ENCODE data around the gene ABHD11.
"Not testable (repeated sequence)": the region's sequence is repeated elsewhere in the genome, so short reads cannot be mapped to it uniquely, and the experiment has no call there.

The ABHD11 gene

DNA sequence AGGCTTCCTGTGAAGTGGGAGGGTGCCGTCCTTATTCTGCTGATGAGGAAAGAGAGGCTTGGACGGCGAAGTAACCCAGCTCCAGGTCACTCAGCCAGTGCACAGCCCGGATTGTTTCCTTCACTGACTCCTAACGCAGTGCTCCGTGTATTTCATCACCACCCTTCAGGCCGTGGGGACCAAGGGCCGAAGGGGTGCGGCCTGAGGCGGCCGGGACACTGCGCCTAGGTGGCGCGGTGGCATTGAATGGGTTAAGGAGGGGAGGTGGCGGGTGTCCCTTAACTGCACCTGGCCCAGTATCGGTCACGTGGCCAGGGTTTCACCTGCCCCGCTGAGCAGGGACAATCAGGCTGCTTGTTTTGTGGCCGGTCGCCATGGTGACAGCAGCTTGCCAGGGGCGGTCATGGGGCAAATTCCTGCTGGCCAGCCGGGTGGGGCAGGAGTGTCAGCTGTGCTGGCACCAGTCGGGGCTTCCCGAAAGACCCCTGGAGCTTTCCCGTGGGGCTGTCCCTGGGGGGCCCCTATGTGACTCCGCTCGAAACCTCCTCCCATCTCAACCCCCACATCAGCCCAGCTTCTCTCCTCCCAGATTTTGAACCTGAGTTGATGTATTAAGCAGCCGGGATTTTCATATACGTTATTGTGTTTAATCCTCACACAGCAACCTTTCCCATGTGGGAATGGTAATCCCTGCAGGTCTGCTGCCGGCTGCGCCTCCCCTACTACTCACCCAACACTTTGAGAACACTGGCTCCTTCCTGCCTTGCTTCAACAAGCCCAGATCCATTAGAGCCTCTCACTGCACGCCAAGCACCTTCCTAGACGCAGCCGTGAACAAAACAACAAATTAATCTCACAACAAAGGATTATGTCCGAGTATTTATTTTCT is 4.4 kb upstream of the ABHD11 start:
- no peak for FAIRE-seq

DNA sequence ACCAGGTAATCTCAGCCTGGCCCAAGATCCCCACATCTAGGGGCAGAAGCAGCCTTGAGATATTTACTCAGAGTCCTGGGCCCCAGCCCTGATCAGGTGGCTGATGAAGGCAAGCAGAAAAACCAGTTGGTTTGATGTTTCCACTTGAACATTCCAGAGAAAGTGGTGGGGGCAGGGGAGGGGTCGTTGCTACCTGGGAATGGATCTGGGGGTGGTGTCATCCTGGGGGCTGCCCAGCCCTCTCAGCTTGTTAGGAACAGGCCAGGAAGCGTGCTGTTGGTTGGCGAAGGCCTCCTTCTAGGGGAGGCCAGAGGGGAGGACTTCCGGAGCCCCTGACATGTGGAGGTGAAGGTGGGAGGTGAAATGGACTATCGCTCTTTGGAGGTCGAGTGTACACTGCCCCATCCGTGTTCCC is 3.7 kb upstream of the ABHD11 start:
- no peak for FAIRE-seq

DNA sequence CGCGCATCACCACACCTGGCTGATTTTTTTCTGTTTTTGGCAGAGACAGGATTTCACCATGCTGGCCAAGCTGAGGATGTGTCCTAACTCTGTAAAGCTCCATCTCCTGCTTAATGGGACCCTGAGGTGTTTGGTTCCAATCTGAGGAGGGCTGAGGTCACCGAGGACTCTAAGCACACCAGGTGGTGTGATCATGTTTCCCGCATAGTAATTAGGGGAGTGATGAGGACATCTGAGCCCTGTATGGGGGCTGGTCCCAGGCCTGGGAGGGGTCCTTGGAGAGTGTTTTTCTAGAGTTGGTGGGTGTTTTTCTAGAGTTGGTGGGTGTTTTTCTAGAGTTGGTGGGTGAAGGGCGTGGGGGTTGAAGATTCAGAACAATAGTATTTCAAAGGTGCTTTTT is 3.0 kb upstream of the ABHD11 start:
- no peak for FAIRE-seq

DNA sequence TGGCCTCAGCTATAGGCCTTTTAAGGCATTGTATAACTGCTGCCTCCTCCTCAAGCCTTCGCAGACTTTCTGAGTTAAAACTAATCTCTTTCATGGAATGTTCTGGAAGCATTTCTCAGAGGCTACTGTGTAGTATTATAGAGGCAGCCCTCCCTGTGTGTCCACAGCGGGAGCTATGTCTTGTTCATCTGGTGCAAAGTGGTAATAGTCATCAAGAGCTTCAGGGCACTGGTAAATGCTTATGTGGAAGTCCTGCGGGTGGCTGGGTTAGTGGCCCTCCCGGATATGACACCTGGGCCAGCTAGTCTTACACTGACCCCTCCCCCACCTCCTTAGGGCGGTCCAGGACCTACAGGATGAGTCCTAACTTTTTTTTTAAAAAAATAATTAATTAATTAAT is 2.2 kb upstream of the ABHD11 start:
- FAIRE-seq = no peak

DNA sequence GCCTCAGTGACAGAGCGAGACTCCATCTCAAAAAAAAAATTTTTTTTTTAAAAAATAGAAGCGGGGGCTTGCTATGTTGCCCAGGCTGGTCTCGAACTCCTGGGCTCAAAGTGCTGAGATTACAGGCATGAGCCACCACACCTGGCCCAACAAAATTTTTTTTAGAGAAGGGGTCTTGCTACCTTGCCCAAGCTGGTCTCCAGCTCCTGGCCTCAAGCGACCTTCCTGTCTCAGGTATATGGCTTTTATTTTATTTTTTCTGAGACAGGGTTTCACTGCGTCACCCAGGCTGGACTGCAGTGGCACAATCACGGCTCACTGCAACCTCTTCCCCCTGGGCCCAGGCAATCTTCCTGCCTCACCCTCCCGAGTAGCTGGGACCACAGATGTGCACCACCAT is 1.6 kb upstream of the ABHD11 start:
- FAIRE-seq = no peak

DNA sequence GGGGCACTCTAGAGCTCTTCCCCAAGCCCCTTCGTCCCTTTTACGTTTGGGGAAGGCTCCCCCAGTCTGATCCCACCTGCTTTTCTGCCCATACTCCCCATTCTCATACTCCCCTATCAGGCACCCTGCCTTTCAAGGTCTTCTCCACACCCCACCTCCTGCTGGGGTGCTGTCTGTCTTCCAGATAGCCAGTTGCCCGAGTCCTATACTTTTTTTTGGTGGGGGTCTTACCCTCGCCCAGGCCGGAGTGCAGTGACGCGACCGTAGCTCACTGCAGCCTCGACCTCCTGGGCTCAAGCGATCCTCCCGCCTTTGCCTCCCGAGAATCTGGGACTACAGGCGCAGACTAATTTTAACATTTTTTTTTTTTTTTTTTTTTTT is 775 bp upstream of the ABHD11 start:
- FAIRE-seq = no peak

DNA sequence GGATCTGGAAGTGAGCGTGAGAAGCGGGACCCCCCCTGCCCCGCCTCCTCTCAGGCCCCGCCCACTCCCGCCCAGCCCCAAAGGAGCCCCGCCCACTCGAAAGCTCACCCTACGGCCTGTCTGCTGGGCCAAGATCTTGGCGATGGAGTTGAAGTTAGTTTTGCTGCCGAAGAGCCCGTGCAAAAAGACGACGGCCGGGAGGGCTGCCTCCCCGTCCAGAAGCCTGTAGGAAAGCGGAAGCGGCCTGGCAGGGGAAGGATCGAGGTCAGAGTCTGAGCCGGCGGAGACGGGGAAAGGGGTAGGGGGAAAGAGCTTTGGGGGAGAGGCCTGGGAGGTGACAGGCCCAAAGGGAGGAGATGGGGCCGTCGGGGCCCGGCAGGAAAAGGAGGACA is 386 bp downstream of the ABHD11 start:
- FAIRE-seq = no peak

DNA sequence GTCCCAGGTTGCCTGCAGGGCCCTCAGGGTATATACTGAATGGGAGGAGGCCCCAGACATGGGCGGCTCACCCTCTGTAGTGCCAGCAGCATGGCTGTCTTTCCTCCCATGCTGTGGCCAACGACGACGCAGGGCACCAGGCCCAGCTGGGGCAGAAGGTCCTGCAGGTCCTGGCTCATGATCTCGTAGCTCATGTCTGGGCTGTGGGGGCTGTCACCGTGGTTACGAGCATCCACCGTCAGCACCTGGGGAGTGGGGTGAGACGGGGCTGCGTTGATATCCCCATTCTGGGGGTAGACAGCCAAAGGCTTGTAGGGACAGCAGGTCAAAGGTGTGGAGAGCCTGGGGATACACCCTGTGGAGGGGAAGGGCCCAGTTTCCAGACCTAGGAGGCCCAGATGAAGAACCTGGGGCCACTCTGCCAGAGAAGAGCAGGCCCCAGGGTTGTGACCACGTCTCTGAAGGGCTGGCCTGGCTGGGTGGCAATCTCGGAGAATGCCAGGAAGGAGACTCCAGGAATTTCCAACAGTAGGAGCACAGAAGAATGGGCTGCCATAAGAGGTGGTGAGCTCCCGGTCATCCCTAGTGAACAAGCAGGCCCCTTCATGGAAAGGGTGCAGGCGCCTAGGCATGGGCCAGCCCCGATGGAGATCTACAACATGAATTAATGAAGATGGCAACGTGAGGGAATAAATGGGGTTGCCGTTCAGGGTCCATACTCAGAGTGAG is 947 bp downstream of the ABHD11 start:
- FAIRE-seq = no peak

DNA sequence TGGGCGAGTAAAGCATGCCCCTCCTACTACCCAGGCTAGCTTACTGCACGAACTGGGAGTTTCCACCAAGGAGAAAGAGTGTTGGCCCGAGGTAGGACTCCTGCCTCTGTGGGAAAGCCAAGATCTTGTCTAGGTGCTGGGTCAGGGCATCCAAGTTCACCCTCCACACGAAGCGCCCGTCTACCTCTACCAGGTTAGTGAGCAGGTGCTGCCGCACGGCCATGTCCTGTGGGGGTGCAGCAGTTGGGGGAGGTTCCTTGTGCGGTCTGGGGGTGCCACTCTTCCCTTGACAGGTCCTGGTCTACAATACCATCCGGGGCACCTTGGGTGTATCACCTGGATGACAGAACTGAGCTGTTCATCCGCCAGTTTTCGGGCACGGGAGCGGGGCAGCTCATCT is 1.7 kb downstream of the ABHD11 start:
- no peak for FAIRE-seq

DNA sequence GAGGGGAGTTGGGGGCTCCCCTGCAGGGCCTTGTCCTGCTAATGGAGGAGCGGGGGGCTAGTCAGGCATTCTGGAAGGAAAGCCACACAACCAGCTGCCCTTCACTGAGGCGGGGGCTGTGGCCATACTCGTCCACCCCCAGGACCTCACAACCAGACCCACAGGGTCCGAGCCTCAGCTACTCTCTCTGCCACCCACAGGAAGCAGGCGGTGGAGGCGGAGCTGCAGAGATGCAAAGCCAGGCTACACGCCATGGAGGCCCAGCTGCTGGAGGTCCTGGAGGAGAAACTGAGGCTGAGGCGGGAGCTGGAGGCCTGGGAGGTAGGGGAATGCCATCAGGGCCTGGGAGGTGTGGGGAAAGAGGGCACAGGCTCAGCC is 3.1 kb downstream of the ABHD11 start:
- no peak for FAIRE-seq

DNA sequence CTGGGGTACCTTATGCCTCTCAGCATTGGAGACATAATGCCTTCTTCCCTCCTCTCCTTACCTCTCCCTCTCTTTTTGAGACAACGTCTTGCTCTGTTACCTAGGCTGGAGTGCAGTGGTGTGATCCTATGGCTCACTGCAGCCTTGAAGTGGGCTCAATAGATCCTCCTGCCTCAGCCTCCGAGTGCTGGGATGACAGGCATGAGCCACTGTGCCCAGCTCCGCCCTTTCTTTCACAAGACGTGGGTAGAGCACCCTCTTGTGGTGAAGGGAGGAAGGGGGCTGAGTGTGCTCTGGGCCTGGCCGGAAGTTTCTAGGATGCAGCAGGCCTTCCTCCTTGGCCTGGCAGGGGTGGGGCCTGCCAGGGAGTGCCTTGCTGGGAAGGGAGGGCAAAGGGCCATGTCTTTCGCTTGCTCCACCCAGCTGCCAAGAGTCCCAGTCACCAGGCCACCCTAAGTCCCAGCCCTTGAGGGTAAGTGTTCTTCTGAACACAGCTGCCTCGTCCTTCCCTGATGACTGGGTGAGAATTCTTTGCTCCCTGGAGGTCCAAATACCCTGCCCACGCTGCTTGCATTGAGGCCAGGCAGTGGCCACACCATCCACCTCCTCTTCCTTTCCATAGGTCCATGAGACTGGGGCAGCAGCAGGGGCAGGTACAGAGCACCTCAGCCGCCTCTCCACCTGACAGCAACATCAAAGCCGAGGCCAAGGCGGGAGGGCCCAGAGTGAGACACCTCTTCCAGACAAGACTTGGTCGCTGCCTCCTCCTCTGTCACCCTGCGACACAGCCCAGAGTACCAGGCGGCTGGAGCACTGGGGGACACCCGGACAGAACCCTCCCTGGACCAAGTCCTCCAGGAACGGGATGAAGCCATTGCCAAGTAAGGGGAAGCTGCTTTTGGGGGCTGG is 3.7 kb downstream of the ABHD11 start:
- no peak for FAIRE-seq

DNA sequence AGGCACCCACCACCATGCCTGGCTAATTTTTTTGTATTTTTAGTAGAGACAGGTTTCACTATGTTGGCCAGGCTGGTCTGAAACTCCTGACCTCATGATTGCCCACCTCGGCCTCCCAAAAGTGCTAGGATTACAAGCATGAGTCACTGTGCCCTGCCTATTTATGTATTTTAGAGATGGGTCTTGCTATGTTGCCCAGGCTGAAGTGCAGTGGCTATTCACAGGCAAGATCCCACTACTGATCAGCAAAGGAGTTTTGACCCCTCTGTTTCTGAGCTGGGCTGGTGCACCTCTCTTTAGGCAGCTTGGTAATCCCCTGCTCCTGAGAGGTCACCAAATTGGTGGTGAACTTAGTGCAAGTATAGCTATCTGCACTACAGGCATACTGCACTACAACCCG is 6.2 kb downstream of the ABHD11 start:
- FAIRE-seq = no peak

DNA sequence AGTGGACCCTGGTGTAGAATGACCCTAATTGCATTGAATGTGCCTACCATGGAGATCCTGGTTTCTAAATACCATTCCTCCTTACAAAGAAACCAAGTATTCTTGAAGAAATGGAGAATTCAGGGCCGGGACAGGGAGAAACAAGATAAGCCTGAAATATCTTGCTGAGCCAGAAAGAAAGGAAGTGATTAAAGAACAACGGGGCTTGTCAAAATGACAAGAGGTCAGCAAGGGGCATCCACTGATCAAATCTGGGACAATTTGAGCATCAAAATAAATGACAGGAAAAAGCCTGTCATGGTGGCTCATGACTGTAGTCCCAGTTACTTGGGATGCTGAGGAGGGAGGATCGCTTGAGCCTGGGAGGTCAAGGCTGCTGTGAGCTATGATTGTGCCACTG is 8.1 kb downstream of the ABHD11 start:
- FAIRE-seq = no peak

DNA sequence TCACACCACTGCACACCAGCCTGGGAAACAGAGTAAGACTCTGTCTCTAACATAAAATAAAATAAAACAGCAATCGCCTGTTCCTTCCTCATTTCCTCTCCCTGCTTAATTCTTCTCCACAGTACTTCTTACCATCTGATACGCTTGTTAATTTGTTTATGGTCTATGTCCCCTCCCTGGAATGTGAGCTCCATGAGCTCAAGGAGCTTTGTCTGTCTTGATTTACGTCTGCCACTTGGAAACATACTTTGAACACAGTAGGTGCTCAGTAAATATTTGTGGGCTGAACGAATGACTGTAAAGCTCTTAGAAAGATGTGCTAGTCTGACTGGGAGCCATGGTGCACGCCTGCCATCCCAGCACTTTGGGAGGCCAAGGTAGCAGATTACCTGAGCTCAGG is 10.1 kb downstream of the ABHD11 start:
- FAIRE-seq = no peak

DNA sequence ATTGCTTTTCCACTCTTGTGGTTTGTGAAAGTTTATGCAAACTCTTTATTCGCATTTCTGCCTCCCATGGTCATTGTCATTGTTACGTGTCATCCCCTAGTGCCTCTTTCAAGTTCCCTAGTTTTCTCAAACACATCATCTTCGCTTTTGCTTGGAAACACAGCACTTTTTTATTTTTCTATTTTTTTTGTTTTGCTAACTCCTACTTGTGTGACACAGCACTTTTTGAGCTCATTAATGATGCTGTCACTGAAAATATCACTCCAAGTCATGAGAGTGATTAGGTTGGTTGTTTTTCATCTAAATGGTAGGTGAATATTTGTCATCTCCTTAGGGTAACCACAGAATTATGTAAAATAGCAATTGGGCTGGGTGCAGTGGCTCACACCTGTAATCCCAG is 10.7 kb downstream of the ABHD11 start:
- FAIRE-seq = no peak

DNA sequence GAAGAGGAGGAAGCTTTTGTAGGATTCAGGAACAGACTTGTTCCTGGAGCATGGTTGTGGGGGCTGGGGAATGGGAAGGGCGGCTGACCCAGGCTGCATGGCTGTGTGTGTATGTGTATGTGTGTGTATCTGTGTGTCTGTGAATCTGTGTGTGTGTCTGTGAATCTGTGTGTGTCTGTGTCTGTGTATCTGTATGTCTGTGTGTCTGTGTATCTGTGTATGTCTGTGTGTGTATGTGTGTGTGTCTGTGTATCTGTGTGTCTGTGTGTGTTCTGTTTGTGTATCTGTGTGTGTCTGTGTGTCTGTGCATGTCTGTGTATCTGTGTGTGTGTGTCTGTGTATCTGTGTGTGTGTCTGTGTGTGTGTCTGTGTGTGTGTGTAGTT is 12.5 kb downstream of the ABHD11 start:
- FAIRE-seq = no peak

DNA sequence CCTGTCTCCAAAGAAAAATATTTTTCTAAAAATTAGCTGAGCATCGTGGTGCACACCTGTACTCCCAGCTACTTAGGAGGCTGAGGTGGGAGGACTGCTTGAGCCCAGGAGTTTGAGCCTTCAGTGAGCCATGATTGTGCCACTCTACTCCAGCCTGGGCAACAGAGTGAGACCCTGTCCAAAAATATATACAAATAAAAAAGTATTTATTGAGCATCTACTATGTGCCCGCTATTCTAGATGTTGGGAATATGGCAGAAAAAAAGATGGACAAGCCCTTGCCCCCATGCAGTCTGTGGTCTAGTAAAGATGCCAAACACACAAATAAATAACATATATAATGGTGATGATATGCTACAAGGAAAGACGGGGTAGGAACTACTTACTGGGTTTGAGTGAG is 14.8 kb downstream of the ABHD11 start:
- no peak for FAIRE-seq

DNA sequence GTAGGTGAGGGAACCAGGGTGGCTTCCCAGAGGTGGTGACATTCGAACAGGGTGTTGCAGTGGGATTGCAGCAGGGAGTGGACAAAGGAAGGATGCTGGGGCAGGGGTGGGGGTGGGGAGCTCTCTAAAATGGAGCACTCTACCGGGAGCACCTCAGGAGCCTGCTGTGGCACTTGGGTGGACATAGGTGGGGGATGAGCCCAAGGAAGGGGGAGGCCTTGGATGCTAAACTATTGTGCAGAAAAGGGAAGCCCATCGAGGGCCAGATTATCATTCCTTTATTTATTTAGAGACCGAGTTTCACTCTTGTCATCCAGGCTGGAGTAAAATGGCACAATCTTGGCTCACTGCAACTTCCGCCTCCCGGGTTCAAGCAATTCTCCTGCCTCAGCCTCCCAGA is 15.8 kb downstream of the ABHD11 start:
- FAIRE-seq = no peak

DNA sequence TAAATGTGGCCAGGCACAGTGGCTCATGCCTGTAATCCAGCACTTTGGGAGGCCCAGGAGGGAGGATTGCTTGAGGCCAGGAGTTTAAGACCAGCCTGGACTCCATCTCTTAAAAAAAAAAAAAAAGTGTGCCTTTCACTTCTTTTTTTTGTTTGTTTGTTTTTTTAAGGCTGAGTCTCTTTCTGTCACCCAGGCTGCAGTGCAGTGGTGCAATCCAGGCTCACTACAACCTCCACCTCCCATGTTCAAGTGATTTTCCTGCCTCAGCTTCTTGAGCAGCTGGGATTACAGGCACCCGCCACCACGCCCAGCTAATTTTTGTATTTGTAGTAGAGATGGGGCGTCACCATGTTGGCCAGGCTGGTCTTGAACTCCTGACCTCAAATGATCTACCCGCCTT is 16.4 kb downstream of the ABHD11 start:
- FAIRE-seq = not testable (repeated sequence)

DNA sequence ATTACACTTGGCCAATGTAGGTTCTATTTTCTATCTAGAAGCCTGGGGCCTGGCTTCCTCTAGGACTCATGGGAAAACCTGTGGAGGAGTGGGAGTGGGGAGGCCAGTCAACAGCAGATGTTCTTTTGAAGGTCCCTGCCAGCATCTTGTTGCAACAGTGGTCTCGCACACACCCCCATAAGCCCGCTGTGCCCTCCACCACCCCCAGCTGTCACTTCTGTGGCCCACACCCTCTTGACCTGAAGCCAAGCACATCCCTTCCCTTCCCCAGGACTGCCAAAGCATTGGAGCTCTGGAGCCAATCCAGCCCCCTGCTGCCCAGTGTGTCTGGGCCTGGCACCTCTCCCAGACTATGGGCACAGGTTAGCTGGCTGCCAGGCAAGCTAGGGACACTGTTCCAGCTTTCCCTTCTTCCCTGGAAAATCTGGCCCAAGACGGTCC is 17.2 kb downstream of the ABHD11 start:
- no peak for FAIRE-seq

DNA sequence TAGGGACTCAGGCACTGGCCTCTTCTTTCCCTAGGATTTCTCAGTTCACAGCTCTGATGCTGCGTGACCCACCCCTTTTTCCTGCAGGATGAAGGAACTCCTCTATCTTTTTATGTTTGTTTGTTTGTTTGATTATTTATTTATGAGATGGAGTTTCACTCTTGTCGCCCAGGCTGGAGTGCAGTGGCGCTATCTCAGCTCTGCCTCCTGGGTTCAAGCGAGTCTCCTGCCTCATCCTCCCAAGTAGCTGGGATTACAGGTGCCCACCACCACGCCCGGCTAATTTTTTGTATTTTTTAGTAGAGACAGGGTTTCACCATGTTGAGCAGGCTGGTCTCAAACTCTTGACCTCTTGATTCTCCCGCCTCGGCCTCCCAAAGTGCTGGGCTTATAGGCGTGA is 18.2 kb downstream of the ABHD11 start:
- not testable (repeated sequence) for FAIRE-seq

DNA sequence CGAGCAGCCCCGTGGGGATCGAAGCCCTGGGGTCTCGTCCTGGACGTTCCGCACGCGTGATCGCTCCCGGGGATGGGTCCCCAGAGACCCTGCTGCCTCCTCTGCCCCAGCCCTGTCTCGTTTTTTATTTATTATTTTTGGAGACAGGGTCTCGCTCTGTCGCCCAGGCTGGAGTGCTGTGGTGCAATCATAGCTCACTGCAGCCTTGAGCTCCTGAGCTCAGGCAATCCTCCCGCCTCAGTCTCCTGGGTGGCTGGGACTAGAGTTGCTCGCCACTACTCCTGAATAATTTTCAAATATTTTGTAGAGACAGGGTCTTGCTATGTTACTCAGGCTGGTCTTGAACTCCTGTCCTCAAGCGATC is 18.8 kb downstream of the ABHD11 start:
- no peak for FAIRE-seq
